C4-2B (cell line): ENCODE measurements around the gene CEP97.

ENCODE experiments used
- H3K27ac ChIP-seq: fragments of 450-650 bp; 2 replicates; pipeline ENCODE4 v1.5.1; 2017
- CTCF ChIP-seq: fragments of 450-650 bp; conservative IDR thresholded peaks from 2 replicates; pipeline ENCODE4 v1.5.1; 2017; ENCODE audit warnings: mild to moderate bottlenecking
- ZFX ChIP-seq: fragments of 450-650 bp; IDR thresholded peaks from 2 replicates; pipeline ENCODE4 v1.6.1; 2017

CEP97 gene

GRCh38 chr3:101720851-101721840 is 3.3 kb upstream of the CEP97 start:
- TF ChIP-seq ZFX (no peak), CTCF (no peak)
- H3K27ac ChIP-seq: no peak overlapping the region

DNA sequence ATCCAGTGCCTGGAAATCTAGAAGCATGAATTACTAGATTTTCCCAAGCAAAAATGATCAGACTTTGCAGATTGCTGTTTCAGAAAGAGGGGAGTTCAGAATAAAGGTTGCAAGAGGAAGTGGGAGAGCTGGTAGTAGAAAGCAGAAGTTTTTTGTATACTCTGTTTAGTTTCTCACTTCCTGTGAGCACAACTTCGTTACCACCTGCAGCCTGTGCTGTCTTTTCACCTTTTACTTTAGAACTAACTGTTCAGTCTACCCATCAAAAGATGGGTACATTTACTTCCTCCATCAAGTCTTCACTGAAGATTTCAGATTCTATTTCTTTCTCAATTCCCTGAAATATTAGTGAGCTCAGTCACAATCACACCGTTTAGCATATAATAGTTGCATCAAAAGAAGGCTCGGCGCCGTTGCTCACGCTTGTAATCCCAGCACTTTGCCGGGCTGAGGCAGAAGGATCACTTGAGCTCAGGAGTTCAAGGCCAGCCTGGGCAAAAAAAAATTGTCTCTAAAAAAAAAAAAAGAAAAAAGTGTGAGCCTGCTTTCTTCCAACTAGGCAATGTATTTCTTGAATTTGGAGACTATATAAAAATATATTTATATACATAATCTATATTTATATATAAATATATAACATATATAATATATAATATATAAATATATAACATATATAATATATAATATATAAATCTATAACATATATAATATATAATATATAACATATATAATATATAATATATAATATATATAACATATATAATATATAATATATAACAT is 1.8 kb upstream of the CEP97 start:
- H3K27ac ChIP-seq: no peak overlapping the region
- TF ChIP-seq CTCF (no peak), ZFX (no peak)

- TF ChIP-seq ZFX (no peak), CTCF (no peak)
- H3K27ac ChIP-seq: peak overlapping the region; percentile 75
These were observed 928 bp downstream of the CEP97 start for GRCh38 chr3:101725194-101725889.

GRCh38 chr3:101725890-101726275 is 1.5 kb downstream of the CEP97 start:
- no peak overlapping the region for H3K27ac ChIP-seq
- no peak for TF ChIP-seq CTCF
- TF ChIP-seq ZFX: no peak

GRCh38 chr3:101729586-101729985 is 5.2 kb downstream of the CEP97 start:
- no peak for TF ChIP-seq CTCF
- TF ChIP-seq ZFX: no peak

DNA sequence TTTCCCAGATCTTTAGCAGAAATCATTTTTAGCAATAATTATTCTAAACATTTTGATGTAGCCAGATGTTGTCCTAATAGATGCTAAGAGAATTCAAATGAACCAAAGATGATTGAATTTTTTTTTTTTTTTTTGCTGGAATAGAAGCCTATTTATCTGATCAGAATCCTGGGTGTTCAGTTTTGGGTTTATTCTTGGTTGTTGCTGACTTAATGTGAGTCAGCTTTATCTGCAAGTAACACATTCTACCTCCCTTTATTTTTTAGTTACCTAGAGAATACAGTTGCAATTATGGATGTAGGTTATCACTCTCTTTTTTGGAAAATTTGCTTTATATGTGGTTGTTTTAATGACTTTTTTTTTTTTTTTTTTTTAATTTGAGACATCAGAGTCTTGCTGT is 6.4 kb downstream of the CEP97 start:
- TF ChIP-seq CTCF (no peak), ZFX (no peak)

More at GRCh38 chr3:101729586-101729985, 5.2 kb downstream of the CEP97 start:
- H3K27ac ChIP-seq: no peak overlapping the region

More for the DNA sequence above, 6.4 kb downstream of the CEP97 start:
- no peak overlapping the region for H3K27ac ChIP-seq
